Sigmoid colon (tissue), 4 donors: ENCODE measurements around the gene C17orf107.

ENCODE experiments used
- CTCF ChIP-seq, 4 experiments: fragments of 450-650 bp in 3 of 4; fragments of 200-600 bp in 1 of 4; IDR thresholded peaks; one replicate each; pipeline ENCODE4 v1.5.1; 2016 to 2019; ENCODE audit warnings: antibody characterized with exemption in 4 of 4, mild to moderate bottlenecking in 3 of 4, moderate library complexity in 2 of 4
- EP300 ChIP-seq, 4 donors: sonication (generic); formaldehyde crosslinking; IDR thresholded peaks; one replicate each; pipeline ENCODE4 v1.6.1; 2017; ENCODE audit warnings: antibody characterized with exemption in 4 of 4

- TF ChIP-seq CTCF (IDR thresholded peaks at IDR 0.05) (no peak), EP300 (IDR thresholded peaks at IDR 0.05) (no peak)
These were observed 38.7 kb upstream of the C17orf107 start for GRCh38 chr17:4860651-4861050.
